Measurements from ENCODE around the gene LRTM2.

The LRTM2 gene

DNA sequence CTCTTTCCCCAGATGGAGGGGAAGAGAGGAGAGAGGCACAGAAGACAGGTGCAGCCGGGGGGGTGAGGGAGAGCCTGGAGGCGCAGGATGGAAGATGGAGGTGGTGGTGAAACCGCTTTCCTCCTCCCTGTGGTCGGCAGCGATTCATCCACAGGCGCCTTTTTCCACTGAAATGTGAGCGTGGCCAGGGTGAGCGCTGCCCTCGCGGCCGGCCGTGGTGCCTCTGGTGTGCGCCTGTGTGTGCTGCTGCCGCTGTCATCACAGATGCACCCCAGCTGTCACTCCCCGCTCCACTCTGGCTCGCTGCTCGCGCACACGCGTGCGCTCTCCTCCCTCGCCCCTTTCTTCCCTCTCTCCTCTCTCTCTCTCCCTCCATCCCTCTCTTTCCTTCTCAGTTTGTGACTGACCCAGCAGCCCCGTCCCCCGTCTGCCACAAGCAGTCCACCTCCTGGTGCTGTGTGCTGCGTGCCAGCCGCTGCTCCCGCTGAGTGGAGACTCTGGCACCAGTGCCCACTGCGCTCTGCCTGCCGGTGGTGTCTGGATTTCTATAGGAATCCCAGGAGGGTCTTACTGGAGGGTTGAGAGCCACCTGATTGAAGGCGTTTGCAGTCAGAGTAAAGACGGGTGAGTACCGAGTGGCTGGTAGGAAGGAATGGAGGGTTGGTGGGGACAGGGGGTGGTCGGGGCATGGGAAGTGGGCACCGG is at the start of gene LRTM2:
Gene LRTM2 (plus strand): TSS at position 375 of the 705 bp plus-strand sequence. CDS start 7,584 bp downstream, outside the sequence.
- DNase-seq (no peak), ATAC-seq (no peak)

- no peak for ATAC-seq
- DNase-seq: no peak
Measured at GRCh38 chr12:1773937-1774655, 46.3 kb upstream of the LRTM2 start.

DNA sequence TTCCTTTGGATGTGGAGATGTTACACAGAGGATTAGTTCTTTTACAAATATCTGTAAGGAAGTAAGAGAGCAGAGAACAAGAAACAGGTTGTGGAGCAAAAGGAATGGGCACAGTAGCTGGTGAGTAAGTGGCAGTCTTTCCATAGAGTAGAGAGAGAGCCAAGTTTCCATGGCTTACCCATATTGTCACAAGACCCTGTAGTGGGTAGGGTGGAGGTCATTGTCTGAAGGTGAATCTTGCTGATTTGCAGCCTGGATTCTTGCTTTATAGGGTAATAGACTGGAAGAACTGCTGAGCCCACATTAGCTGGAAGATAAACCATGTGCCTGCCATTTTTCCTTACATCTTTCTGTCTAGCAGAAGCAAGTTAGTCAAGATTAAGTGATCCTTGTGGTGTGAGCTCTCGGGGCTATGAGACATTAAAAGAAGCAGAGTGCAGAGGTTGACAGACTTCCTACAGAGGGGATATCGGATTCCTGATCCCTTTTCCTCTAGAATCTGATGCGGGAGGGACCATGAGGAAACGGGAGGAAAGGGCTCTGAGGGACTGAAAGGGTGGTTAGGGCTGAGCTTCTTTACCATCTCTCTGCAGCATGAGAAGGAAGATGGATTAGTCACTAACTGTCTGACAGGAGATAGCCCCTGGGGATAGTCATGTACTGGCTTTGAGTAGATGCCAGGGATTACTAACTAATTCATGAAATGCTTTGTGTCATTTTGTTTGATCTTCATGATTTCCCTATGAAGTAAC is 44.0 kb upstream of the LRTM2 start:
- ATAC-seq (peak; percentile 59), DNase-seq (no peak)

- DNase-seq: no peak
- no peak for ATAC-seq
Measured at GRCh38 chr12:1777798-1778197, 42.6 kb upstream of the LRTM2 start.

- ATAC-seq: no peak
- no peak for DNase-seq
Measured at GRCh38 chr12:1778911-1779310, 41.5 kb upstream of the LRTM2 start.

DNA sequence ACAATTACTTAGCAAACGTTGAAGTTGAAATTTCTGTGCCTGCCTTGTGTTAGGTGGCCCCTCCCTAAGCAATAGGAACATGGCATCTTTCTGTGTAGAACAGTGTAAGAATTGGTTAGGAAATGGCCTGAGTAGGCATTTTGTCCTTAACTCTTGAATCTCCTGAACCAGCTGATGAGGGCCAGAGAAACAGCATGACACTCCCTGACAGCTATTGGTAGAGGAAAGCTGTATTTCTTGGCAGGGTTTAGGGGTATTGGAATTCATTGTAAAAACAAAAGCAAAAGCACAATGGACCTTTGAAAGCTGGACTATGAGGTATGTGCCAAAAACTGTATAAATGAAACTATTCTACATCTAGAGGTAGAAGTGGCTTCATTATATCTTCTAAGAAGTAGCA is 40.6 kb upstream of the LRTM2 start:
- no peak for DNase-seq

GRCh38 chr12:1781772-1782171 is 38.6 kb upstream of the LRTM2 start:
- no peak for DNase-seq
- no peak for ATAC-seq

More for the DNA sequence above, 40.6 kb upstream of the LRTM2 start:
- ATAC-seq: no peak

- ATAC-seq (no peak), DNase-seq (no peak)
Measured at GRCh38 chr12:1782215-1782614, 38.1 kb upstream of the LRTM2 start.

GRCh38 chr12:1787714-1788113 is 32.7 kb upstream of the LRTM2 start:
- no peak for ATAC-seq

DNA sequence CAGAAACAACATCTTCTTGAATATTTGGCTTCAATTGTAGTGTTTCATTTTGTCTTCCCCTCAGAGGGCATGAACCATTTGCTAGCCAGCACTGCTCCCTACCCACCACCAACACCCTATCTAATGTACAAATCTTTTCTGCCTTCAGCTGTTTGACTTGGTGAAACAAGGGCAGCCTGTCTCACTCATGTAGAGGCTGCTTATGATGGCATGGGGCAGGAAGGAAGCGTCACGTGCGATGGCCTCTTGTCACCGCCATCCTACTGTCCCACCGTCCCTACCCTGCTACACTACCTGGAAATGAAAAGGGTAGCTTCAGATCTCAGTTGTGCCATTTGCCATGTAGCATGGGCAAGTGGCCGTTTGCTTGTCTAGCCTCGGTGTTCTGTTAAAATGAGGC is 29.9 kb upstream of the LRTM2 start:
- DNase-seq (no peak), ATAC-seq (no peak)

More at GRCh38 chr12:1787714-1788113, 32.7 kb upstream of the LRTM2 start:
- no peak for DNase-seq

GRCh38 chr12:1791104-1791841 is 29.1 kb upstream of the LRTM2 start:
- peak; percentile 64 for DNase-seq
- no peak for ATAC-seq

GRCh38 chr12:1792406-1792805 is 28.0 kb upstream of the LRTM2 start:
- ATAC-seq (no peak), DNase-seq (no peak)

- DNase-seq (no peak), ATAC-seq (no peak)
Measured at GRCh38 chr12:1793426-1794210, 26.7 kb upstream of the LRTM2 start.

- DNase-seq: no peak
- ATAC-seq: no peak
Measured at GRCh38 chr12:1794440-1795090, 25.8 kb upstream of the LRTM2 start.

GRCh38 chr12:1795221-1795784 is 25.1 kb upstream of the LRTM2 start:
- DNase-seq: no peak
- no peak for ATAC-seq

DNA sequence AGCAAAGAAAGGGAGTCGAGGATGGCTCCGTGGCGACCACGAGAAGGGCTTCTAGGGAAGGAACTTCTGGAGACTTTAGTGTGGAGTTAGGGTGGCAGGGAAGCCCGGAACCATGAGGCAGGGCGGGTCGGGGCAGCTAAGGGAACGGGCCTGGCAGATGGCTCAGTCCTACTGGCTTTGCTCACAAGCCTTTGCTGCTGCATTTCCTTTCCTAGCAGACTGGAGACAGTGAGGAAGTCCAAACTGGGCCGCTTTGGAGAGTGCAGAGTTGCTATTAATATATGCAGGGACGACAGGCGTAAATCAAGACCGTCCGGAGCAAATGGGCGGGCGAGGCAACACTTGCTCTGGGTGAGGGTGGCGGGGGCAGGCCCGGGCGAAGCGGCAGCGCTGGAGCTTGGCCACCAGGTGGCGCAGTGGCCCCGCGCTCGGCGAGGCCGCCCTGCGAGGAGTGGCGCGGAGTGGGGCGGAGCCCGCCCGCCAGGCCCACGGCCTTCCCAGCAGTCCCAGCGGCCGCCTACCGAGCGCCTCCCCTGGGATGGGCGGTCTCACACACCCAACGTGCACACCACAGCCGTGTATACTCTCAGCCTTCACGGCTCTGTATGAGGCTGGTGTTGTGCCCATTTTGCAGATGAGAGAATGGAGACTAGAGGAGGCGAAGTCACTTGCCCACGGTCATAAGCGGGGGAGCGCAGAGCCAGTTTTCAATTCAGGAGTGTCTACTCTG is 24.4 kb upstream of the LRTM2 start:
- ATAC-seq (peak; percentile 99), DNase-seq (peak; percentile 95)

- DNase-seq (peak; percentile 56), ATAC-seq (peak; percentile 8)
Measured at GRCh38 chr12:1796515-1797010, 23.8 kb upstream of the LRTM2 start.

GRCh38 chr12:1797011-1797901 is 23.1 kb upstream of the LRTM2 start:
- DNase-seq (peak; percentile 72), ATAC-seq (no peak)
